CD4-positive, alpha-beta T cell treated with Interleukin-15 for 4 hours (primary cell): Measurements from ENCODE around the gene NFIA.
A peak's percentile ranks its signal among the peaks of the same experiment; 100 is the strongest.

Source experiments
- DNase-seq: peaks from one replicate; pipeline ENCODE4 v3.0.0-alpha.2; 2020; ENCODE audit warnings: low spot score

Gene NFIA

DNA sequence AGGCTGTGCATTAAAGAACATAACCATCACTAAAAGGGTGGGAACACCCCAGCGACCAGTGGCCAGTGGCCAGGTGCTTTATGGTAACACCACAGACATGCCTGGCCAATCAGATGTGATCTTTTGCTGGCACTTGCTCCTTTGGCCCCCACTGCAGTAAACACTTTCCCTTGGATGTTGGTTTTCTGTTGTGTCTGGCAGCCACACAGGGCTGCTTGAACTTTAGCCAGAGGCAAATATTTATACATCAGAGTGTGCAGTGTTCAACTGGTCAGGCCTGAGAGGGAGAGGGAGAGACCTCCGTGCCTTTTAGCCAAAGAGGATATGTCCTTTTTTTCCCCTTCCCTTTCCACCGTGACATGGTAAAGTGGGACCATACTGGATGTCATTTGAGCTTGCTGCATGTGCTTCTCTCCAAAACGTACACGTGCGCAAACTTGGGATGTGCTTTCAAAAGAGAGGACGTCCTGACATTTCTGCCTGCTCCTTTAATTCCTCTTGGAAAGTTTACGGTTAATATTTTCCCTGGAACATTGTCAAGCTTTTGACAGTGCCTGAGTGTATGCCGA lies 101.2 kb downstream of the NFIA start:
- DNase-seq, result no peak

DNA sequence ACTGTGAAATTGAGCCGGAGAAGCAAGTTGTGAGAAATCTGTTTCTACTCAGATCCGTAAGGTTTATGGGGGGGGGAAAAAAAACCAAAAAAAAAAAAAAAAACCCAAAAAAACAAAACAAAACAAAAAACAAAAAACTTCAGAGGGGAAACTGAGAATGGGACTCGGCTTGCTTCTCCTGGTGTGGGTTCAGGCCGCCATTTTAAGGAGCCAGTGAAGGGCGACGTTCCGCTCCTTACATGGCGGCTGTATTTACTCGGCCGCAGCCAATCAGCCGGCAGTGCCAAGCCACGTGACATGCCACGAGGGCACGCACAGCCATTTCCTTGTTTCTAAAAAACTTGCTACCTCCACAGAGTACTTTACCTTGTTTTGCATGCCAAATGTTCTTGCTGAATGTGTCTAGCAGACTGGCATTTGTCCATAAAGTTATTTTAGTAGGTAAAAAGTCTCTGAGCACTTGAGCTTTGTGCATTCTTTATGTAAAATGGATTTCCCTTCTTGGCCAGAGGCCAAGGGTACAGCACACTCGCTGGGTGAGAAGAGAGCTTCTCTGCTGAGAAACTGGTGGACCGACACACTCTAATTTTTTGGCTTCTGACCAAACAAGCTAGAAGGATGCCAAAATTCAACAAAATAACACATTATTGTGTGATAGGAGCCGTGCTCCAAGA lies 101.8 kb downstream of the NFIA start:
- no peak for DNase-seq

DNA sequence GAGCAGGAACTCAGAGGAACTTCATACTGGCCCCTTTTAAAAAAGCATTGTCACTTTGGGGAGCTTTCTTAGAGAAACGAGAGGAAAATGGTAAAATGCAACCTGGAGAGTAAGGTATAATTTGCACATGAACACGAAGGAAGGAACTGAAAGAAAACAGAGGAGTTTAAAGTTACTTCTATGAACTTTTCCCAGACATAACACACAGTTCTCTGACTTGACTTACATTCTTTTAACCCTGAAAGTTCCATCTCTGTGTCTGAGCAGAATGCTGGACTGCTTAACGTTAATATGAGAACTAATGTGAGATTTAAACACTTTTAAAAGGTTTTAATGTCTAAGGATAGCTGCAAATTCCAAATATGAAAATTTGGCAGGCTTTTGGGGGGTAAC lies 102.3 kb downstream of the NFIA start:
- no peak for DNase-seq

DNA sequence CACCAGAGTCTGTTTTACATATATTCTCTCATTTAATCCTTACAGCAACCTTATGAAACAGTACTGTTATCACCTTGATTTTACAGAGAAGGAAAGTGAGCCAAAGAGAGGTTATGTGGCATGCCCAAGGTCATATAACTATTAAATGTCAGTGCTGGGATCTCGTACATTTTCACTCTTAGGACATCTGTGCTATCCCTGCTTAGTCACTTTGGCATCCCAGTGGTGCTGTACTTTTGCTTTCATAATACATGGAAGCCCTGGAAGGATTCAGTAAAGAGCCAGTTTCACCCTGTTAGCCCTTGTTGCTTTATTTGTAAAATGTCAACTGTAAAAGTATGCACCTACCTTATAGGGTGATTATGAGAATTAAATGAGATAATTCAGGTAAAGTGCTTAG lies 104.4 kb downstream of the NFIA start:
- DNase-seq, result no peak

DNA sequence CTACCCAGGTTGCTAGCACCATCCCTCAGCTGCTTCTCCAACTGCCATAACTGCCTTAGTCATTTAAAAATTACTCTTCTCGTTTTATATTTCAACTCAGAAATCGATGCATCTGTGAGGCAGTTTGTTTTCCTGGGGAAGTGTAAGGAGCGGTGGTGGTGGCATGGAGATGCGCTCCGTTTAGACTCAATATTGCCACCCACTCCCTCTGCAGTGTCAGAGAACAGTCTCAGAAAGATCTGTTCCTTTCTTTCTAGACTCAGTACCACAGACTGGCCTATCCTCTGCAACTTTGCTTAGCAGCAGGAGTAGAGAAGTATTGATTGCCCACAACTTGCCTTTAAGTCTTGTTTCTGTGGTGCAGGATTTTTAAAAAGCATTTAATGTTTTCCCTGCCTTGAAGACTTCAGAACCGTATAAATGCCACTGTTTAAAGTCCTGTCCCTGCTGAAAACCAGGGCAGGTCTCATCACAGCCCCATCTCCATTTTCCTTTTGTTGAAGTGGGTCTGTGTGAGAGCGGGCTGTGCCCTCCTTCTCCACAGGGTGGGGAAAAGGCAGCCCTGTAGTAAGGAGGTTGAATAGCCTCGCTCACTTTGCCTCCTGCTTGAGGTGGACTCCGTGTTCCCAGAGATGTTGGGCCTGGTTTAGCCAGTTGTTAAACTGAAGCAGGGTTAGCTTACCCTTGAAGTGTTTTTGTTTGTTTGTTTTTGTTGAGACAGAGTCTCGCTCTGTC lies 105.2 kb downstream of the NFIA start:
- no peak for DNase-seq

DNA sequence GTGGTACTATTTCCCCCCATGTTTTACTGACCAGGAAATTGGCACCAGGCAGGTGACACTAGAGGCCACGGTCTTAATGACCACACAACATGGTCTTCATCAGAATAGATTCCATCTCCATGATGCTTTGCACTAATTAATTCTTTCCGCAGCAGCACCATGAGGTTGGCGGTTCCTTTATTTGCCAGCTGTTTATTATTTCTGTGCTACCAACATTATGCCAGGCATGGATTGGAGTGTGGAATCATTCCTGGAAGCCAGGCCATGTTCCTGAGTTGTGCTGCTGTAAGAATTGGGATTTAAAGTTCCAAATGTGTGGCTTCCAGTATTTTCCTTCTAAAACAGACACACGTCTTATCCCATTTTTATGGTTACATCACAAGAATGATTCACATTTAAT lies 107.8 kb downstream of the NFIA start:
- no peak for DNase-seq

DNA sequence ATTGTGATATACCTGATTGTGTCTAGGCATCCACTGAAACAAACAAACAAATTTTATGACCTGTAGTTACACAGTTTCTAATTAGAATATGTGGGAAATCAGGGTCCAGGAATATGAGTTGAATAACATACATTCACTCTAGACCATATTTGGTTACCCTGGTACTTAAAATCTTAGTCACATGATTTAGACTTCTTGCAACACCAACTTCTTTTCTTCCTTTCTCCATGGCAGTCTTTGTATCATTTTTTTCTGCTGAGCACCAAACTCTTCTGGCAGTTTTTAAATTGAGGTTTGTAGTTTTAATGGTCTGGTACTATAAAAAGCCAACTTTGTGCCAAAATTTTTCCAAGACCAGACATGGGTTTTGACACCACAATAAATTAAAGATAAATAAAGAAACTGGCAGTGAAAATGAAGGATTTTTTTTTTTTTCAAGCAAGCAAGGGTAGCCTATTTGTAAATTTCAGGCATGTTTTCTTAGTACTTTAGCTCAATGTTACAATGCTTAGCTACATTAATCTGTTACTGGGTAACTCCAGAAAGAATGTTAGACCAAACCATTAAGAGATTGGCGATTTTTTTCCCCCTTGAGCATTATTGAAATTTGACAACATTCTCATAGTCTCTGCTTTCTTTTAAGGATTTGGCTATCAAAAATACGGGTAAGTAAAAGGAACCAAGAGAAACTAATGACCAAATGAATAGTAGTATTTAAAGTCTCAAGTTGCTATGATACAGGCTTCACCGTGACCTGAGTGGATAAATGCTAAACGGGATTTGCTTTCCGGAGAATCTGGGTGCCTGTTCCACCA lies 108.5 kb downstream of the NFIA start:
- DNase-seq, result no peak

DNA sequence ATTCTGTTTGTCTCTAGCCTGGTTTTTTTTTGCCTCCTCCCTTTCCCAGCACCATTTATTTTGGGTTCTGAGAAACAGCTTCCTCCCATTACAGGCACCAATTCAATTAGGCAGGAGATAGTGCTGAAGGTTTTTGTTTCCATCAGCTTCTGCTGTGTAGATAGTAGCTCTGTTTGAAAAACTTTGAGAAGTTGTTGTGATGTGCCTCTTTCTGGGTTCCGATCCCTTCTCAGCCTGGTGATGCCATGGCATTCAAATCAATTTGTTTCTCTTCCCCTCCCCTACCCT lies 109.0 kb downstream of the NFIA start:
- no peak for DNase-seq

DNA sequence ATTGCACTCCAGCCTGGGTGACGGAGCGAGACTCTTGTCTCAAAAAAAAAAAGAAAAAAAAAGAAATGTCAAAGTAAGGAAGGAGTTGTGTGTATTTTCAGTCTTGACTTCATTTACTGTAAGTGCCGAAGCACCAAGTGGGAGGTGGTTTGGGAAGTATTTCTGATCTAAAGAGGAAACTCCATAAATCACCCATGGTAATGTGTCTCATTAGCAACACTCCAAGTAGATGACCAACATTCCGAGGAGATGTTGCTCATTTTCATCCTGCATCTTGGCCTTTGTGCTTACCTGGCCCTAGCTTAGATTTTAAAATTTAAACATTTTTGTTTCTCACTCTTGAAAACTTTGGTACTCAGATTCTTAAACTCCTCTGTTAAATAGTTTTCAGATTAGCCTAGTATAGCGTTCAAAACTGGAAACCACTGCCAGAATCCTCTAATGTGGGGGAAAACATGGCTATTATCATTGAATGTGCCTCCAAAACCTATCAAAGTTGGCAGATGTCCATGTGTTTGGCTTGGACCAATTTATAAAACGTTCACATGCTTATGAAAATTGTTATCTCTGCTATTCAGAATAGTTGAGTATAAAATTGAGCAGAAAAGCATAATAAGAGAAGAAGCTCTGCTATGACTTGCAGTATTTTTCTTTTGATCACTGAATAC lies 110.4 kb downstream of the NFIA start:
- DNase-seq, result no peak

DNA sequence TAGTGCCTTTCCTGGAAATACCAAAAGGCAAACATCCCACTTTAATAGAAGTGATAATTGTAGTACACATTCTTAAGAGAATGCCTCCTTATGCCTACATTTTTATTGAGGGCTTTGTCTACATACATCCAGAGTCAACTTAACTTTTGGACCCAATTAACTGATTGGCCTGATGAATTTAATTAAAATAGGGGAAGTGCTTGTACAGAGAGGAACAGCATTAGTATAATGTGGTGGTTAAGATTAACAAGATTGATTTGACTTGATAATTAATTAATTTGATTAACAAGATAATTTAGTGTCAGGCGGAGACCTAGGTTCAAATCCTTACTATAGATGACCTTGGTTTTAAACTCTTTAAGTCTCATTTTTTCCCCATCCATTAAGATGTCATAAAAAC lies 111.4 kb downstream of the NFIA start:
- no peak for DNase-seq

DNA sequence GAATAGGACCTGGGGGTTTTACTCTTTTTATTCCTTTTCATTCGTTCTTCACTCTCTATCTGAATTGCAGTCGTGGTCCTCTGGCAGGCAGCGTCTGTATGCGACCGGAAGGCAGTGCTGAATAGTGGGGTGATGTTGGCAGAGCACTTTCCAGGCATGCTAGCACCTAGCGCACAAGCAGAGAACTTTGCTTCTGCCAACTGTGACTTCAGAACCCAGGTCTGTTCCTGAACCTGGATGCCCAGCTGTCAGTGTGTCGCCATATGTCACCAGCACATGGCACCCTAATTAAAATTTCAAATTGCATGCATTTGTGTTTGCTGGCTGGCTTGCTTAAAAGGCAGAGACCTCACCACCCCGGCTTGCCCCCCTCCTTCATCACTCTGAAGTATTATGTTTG lies 116.2 kb downstream of the NFIA start:
- no peak for DNase-seq

DNA sequence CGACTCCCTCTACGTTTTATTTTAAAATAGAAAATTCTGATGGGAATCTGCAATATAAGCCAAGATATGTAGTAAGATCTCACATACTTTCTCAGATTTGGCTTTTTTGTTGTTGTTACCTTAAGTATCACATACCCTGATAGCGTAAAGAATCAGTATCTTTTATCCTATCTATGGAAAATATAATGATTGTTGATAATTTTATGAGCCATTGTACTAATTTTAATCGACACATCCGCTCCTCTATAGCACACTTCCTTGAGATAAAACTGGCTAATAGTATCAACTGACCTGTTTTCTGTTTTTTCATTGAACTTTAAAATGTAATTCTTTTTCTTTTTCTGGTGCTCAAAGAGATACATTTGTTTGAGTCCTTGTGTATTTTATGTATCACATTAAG lies 118.7 kb downstream of the NFIA start:
- DNase-seq, result no peak

DNA sequence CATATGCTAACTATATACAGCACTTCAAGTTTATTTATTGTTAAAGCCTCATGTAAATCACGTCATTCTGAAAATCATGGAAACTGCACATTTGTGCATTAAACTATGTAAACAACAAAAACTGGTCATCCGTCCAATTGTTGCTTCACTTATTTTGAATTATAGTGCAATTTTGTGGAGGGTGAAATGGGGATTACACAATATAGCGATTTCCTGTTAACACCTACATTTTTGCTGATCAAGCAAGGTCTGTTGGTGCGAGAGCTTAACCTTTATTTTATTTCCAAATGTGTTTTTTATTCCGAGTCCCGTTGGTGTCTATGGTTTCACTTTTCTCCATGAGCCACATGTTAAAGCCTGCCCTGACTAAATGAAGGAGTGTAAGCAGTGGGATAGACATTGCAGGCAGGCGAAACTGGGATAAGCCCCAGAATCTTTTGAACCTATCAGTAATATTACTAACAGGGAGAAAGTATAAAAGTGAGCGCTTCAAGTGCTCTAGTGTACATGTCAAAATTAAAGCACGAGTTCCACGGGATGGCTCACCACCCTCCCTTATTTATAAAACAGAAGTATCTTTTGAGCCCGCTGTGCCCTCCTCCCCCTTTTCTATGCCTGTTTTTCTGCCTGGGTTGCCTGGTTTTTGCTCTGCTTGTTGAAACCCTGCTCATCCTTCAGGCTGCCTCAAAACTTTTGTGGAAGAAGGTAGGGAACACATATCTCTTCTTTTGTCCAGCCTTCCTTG lies 120.7 kb downstream of the NFIA start:
- no peak for DNase-seq

DNA sequence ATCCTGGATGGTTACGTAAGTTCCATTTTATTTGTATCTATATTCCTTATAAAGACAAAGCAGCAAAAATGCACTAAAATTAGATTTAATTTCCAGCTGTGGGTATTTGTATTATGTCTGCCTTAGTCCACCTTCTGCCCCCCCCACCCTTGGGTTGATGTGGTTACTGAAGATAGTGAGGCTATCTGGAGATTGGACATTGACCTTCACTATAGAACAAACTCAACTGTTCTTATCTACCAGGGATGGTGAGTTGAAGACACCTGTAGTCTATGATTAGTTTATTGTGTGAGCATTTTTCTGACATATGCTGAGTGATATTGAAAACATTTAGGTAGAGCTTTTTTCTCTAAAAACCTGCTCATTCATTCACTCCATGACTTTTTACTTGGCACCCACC lies 122.2 kb downstream of the NFIA start:
- DNase-seq, result no peak

DNA sequence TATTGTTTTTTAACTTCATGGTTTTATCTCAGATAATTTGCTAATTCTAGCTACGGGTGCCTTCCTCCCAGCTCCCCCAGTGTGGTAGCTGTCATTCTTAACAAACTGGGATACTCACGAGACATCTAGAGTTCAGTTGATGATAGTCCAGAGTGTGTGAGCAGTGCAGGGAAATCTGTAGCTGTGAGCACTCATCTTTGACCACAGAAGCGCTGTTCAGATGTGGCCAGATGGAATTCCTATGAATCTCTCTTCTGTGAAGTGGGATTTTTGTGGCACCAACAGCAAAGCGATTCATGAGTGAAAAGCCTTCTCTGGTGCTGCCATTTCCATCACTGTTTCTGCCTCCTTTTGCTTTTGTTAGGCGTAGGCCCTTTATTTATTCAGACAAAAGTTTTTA lies 125.1 kb downstream of the NFIA start:
- DNase-seq, result no peak

DNA sequence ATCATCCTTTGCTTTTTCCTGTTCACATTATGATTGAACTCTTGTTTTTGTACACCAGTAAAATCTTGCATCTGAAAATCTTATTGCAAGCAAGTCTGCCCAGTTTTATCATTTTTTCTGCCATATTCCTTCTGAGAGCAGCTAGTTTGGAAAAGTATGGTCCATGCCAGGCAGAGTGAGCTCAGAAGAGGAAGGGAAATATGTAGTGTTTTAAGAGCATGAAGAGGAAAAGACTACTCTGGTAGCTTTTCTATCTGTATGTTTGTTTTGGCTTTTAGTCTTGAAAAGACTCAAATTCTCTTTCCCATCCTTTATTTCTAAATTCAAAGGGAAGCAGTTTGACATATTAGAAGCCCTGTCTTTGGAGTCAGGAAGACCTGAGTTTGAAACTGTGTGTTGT lies 125.8 kb downstream of the NFIA start:
- DNase-seq, result no peak

DNA sequence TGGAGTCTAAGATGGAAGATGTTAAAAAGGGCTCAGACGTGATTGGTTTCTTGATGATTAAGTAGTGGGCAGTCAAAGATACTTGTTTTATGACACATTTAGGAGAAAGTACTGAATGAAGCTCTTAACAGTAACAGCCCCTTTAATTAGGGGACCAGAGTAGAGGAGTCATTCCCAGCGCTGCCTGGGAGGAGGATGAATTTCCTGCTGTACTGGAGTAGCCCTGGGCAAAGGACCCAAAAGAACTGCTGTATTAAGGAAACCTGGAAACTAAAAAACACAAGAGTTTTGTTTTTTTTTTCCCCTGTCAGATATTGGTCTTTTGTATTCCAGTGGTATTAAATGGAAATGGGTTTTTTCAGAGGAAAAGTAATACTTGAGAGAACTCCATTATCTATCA lies 126.5 kb downstream of the NFIA start:
- no peak for DNase-seq

DNA sequence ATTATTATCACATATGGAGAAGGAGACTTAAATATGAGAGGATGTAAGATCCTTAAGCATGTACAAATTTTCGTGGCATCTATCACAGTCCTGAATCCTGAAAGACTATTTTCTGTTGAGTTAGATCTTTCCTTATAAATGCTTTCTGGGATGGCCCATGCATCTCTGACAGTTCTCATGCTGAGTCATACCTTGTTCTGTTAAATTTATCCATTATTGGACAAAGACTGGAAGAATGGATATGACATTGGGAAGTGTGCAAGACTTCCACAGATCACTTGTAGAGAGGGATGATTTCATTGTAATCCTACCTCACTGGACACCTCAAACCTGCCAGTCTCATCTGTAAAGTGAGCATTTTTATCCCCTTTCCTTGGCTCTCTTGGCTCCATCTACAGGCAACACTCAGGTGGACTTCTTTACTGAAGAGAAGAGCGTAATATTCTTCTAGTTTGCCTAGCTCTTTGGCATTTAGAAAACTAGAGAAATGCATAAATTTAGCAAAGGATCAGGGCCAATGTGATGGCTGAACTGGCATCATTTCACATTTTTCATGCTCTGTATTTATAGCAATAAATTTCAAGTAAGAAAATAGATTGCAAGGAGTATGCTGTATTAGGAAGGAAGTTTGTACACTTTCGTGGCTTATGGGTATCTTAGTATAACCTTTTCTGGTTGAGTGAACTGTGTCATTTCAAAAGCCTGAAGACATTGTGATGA lies 128.2 kb downstream of the NFIA start:
- DNase-seq, result peak; percentile 1

DNA sequence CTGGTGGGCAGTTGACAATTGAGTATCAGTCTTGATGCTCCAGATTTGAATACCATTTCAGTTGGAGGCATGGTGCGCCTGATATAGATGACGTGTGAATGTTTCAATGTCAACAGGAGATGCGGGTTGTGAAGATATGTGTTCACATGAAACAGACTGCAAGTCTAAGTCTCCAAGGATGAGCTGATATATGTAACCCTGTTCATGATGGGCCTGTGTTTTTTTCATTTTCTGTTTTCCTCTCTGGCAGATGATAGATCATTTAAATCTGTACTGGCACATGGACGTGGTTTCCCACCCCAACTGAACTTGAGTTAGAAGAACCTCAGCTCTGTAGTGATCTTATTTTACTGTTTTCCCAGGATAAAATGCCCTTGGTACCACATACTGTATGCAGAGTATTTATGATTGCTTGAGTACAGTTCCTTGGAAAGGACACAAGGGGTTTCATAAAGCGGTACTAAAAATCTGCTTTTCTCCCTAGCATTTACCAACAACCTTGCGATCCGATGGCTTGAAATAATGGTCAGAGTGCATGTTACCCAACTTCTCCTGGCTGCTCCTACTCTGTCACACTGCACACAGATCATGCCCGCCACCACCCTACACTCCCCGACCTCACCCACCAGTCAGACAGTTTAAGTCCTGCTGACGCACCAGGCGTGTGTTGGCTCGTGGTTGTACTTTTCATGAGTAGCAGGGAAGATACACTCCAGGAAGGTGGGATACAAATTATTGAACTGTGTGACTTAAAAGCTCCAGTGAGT lies 131.1 kb downstream of the NFIA start:
- no peak for DNase-seq

DNA sequence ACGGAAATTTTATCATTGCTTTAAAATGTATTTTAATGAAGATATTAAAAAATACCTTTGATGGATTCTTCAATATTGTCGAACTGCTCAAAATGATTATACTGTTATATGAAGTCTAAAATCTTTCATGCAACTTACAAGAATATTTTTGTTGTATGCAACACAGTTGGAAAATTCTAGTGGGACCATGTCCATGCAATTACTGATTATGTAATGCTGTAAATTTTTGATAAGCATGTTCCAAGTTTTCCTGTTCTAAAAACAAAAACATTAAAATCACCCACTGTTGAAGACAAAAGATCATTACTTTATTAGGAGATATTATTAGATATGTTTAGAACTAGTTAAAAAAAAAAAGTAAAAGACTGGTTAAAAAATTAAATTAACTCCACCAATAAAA lies 132.8 kb downstream of the NFIA start:
- no peak for DNase-seq
